HG02970 (cell line): ENCODE measurements around the gene NDUFB5.

ENCODE experiments used
- ATAC-seq: cut with Tn5 transposase; IDR thresholded peaks from one replicate; pipeline ENCODE4 v1.9.1; 2021; ENCODE audit warnings: mild to moderate bottlenecking, moderate library complexity, moderate number of reproducible peaks; ENCODE audit not compliant: unreplicated experiment, low FRiP score

Gene NDUFB5

GRCh38 chr3:179672918-179673317 is 68.3 kb downstream of the NDUFB5 start:
- no peak for ATAC-seq

- ATAC-seq: no peak
Measured at GRCh38 chr3:179673523-179673922, 68.9 kb downstream of the NDUFB5 start.

- no peak for ATAC-seq
Measured at GRCh38 chr3:179676081-179676480, 71.5 kb downstream of the NDUFB5 start.
